Measurements from ENCODE around the gene OR11G2.
"Not testable (repeated sequence)": the region's sequence is repeated elsewhere in the genome, so short reads cannot be mapped to it uniquely, and the experiment has no call there.

Gene OR11G2

DNA sequence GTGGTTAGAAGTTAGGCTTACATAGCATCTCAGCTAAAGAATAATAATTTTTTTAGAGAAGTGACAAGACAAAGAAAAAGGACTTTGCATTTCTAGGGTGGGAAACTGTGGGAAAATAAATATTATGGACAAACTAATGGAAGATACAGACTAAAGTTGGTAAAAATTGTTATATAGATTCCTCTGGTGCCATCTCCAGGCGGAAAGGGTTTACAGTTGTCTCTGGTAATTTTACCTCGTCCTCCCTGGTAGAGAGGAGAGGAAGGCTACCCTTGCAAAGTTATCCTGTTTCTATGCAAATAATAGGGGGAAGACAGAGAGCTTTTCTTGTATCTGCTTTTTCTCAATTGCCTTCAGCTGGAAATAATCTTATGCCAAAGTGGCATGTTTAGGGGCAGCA, 5.2 kb downstream of the OR11G2 start:
- TF ChIP-seq, protein P1, sequence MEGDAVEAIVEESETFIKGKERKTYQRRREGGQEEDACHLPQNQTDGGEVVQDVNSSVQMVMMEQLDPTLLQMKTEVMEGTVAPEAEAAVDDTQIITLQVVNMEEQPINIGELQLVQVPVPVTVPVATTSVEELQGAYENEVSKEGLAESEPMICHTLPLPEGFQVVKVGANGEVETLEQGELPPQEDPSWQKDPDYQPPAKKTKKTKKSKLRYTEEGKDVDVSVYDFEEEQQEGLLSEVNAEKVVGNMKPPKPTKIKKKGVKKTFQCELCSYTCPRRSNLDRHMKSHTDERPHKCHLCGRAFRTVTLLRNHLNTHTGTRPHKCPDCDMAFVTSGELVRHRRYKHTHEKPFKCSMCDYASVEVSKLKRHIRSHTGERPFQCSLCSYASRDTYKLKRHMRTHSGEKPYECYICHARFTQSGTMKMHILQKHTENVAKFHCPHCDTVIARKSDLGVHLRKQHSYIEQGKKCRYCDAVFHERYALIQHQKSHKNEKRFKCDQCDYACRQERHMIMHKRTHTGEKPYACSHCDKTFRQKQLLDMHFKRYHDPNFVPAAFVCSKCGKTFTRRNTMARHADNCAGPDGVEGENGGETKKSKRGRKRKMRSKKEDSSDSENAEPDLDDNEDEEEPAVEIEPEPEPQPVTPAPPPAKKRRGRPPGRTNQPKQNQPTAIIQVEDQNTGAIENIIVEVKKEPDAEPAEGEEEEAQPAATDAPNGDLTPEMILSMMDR (IDR thresholded peaks at IDR 0.05; ENCODE audit: low read depth, low read length, missing control alignments), result no peak
- no peak for DNase-seq (ENCODE audit: low read depth)
- H3K4me3 ChIP-seq (ENCODE audit: low read depth, low read length), result no peak overlapping the region

DNA sequence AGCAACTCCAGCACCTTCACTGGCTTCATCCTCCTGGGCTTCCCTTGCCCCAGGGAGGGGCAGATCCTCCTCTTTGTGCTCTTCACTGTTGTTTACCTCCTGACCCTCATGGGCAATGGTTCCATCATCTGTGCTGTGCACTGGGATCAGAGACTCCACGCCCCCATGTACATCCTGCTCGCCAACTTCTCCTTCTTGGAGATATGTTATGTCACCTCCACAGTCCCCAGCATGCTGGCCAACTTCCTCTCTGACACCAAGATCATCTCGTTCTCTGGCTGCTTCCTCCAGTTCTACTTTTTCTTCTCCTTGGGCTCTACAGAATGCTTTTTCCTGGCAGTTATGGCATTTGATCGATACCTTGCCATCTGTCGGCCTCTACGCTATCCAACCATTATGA, 6.8 kb downstream of the OR11G2 start:
- no peak for DNase-seq (ENCODE audit: low read depth)
- no peak overlapping the region for H3K4me3 ChIP-seq (ENCODE audit: low read depth, low read length)

GRCh38 chr14:20198991-20199390, 8.3 kb downstream of the OR11G2 start:
- DNase-seq (ENCODE audit: low read depth), result no peak
- TF ChIP-seq, protein P1 (IDR thresholded peaks at IDR 0.05; ENCODE audit: low read depth, low read length, missing control alignments), result no peak
- H3K4me3 ChIP-seq (ENCODE audit: low read depth, low read length), result no peak overlapping the region

More for the DNA sequence above, 6.8 kb downstream of the OR11G2 start:
- TF ChIP-seq, protein P1 (IDR thresholded peaks at IDR 0.05; ENCODE audit: low read depth, low read length, missing control alignments), result no peak

DNA sequence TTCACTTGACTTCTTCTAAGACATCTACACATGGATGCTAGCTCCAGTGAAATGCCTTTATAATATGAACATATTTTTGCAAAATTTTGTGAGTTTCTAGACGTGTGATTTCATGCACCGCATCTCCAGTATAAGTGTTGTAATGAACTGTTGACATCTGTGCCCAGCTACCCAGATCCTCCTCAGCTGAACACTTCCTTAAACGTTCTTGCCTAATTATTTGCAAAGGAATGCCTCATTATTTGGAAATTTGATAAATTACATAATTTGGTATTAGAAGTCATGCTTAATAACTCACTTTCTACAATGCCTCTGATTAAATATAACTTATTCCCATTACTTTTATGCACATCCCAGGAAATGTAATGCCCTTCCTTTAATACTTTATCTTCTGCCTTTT, 14.0 kb downstream of the OR11G2 start:
- TF ChIP-seq, protein P1 (IDR thresholded peaks at IDR 0.05; ENCODE audit: low read depth, low read length, missing control alignments), result no peak
- H3K4me3 ChIP-seq (ENCODE audit: low read depth, low read length), result no peak overlapping the region
- DNase-seq (ENCODE audit: low read depth), result no peak

- H3K4me3 ChIP-seq (ENCODE audit: low read depth, low read length), result no peak overlapping the region
- DNase-seq (ENCODE audit: low read depth), result no peak
- TF ChIP-seq, protein P1 (IDR thresholded peaks at IDR 0.05; ENCODE audit: low read depth, low read length, missing control alignments), result no peak
Observed at GRCh38 chr14:20209595-20209994, 18.9 kb downstream of the OR11G2 start.

GRCh38 chr14:20212406-20212805, 21.7 kb downstream of the OR11G2 start:
- not testable (repeated sequence) for DNase-seq (ENCODE audit: low read depth); H3K4me3 ChIP-seq (ENCODE audit: low read depth, low read length)

DNA sequence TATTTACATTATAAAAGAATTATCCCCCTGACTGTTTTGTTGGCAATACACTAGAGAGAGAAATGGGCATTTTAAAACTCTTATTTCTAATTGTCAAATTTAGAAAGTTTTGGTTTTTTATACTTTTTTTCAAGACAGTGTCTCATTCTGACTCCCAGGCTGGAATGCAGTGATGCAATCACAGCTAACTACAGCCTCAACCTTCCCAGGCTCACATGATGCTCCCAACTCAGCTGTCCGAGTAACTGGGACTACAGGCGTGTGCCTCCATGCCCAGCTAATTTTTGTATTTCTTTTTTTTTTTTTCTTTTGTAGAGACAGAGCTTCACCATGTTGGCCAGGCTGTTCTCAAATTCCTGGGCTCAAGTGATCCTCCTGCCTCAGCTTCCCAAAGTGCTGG, 24.5 kb downstream of the OR11G2 start:
- TF ChIP-seq, protein P1 (IDR thresholded peaks at IDR 0.05; ENCODE audit: low read depth, low read length, missing control alignments), result no peak
- no peak overlapping the region for H3K4me3 ChIP-seq (ENCODE audit: low read depth, low read length)
- DNase-seq (ENCODE audit: low read depth), result no peak

- DNase-seq (ENCODE audit: low read depth), result no peak
- H3K4me3 ChIP-seq (ENCODE audit: low read depth, low read length), result no peak overlapping the region
- TF ChIP-seq, protein P1 (IDR thresholded peaks at IDR 0.05; ENCODE audit: low read depth, low read length, missing control alignments), result no peak
Observed at GRCh38 chr14:20219033-20219432, 28.3 kb downstream of the OR11G2 start.

All from GM12864 (cell line).